ENCODE measurements around the gene CBX2.

The CBX2 gene

DNA sequence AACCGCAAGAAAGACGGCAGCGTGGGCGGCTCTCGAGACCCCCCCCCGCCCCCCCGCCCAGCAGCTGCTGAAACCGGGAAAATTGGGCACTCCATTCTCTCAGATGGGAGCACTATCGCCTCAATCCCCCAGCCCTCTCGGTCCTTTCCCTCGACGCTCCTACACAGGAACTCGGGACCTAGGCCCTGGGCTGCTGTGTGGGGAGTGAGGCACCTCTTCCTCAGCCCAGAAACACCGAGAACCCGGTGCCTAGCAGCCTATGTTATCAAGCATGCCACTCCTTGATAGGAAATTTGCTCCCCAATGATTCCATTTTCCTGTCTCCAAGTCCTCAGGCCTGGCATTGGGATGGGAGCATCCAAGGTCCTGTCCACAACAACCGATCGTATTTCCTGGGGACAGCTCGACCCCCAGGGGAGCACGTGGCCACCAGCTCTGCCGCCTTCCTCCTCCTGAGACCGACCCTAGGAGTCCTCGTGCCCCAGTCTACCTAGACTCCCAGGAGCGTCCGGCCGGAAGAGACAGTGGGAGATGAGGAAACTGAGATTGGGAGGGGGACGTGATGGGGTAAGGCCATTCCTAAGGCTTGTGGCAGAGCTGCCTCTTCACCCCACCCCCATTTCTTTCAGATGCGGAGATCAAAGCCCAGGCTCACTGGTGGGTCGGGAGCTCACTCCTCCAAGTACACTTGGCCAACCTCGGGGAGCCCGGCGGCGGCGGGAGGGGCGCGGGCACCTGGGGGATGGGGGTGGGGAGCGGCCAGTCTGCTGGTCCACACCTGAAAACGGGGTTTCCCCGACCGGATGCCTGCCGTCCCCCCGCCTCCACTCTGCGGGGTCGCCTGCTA, 36.4 kb downstream of the CBX2 start:
- DNase-seq = no peak

DNA sequence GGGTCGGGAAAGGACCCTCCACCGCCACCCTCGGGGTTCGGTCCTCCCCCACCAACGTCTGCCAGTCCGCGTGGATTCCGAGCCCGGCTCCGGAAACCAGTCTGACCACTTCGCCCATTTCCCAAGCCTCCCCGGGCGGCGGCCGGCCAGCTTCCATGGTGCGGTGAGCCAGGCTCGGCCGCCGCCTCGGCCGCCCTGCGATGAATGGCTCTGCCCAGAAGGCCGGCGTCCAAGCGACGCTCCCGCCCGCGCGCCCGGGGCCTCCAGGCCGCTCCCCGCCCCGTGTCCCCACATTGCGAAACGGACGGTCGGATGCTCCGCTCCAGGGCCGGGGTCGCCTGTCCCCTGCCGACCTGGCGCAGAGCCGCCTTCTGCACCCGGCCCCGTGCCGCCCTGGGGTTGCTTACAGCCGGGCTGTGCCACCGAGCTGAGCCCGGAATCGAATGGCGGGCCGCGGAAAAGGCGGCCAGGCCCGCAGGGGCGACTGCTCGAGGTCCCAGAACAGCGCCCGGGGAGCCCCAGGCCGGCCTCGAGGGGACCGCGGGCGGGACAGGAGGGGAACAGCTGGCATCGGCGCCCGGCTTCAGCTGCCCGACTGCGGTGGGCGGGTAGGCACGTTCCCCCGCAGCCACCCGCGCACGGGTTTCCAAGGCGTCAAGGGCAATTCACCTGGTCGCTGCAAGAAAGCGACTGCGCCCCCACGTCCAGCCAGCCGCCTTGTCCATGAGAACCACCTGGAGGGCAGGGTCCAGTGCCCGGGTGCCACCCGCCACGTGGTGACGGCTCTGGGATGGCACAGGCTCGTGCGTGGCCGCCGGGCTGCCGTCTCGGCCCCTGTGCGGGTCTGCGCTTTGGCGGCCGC, 37.3 kb downstream of the CBX2 start:
- no peak for DNase-seq

DNA sequence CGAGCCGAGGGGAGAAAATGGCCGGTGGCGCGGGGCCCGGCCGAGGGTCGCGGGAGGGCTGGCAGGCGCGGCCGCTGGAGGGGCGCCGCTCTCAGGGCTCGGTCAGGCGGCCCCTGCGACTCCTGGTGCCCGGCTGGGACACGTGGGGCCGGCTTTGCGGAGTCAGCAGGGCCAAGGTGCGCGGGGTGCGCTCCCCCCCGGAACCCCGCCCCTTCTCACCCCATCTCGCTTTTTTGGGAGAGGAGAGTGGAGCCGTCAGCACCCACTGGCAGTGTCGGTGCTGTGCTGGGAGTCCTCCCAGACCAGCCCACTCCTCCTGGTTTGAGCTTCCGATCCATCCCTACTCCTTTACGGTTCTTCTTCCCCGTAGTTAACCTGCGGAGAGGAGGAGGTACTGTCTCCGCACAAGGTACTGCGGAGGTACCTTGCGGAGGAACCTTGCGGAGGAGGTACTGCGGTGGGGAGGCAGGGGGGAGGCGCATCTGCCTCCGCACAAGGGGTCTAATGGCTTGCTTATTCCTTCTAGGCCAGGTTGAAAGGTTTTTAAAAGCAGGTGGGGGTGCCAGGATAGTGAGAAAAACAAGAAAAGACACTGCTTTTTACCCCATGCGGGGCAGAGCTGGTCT, 38.0 kb downstream of the CBX2 start:
- DNase-seq = no peak

DNA sequence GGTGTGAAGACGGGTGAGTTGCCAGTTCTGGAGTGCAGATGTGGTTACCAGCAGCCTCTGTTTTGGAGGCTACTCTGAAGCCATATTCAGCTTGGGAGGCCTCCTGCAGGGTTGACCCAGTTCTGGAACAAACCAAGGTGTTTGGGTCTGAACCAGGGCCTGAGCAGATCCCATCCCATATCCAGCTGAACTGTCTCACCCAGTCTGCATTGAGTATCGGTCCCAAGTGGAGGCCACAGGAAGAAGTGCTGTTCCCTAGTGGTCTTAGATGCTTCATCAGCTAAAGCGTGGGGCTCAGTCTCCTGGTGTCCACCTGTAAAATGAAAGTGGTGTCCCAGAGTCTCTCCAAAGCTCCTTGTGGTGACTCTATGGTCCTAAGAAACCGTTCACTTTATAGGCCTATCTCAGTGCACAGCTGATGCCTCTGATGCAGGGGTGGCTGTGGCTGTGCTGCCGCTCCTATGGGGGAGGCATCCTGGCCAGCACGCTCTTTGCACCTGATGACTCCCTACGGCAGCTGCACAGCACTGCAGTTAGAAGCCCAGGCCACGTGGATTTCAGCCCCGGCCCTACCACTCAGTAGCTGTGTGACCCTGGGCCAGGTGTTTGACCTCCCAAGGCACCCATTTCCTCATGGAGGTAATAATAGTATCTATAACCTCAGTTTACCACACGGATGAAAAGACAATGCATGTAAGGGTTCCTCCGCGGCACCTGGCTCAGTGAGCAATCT, 40.2 kb downstream of the CBX2 start:
- DNase-seq = no peak

DNA sequence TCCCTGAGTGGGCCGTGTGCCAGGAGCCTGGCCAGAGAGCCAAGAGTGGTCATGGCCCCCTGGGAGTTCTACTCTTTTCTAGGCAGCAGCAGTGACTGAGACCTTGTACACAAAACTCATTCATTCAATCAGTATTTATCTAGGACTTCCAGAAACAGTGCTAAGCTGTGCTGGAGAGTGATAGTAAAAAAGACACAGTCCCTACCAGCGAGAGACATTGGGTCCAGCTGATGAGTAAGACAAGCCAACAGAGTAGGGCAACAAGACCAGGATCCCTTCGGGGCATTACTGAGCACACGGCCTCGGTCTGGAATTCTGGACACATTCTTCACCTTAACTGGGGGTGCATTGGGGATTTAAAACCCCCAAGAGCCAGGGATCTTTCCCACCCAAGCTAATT, 41.1 kb downstream of the CBX2 start:
- no peak for DNase-seq

DNA sequence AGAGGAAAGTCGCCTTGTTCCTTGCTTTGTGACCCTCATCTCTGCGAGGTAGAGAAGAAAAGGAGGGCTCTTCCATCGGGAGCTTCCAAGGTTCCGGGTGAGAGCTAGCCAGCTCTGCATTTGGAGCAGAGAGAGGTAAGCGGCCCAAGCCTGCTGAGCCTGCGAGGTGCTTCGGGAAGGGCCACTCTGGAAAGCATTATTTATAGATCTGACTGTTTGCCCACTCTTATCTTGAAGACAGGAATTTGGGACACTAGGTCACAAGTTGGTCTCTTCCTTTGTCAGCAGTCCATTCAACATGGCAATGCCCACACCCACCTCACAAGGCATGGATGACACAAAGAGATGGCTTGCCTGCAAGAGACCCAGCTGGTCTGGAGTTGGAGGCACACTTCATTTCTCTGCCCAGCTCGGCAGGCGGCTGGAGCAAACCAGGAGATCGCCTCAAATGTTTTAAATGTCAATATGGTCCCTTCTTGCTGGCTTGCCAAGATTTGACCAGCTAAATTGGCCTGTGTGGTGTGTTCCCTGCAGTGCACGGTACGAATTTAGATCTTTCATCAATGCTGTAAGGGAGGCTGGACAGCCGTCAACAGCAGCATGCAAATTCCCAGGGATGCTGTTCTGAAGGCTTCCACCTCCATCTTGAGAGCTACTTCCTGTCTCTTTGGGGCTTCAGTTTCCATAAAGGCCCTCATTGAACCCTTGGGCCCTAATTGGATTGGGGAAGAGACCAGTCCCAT, 41.8 kb downstream of the CBX2 start:
- DNase-seq = no peak

DNA sequence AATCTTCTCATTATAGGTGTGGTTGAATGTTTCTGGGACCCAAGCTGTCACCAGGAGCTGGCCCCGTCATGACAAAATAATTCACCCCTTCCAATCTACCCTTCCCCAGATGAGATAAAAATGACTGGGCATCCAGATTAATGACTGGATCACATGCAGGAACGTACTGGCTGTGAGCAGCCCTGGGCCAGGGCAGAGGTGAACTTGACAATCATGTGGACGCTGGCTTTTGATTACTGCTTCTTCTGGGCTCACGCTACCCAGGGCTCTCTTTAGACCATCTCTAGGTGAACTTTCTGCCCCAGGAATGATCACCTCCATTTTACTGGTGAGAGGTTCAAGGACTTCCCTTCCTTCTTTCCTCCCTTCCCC, 43.0 kb downstream of the CBX2 start:
- no peak for DNase-seq

DNA sequence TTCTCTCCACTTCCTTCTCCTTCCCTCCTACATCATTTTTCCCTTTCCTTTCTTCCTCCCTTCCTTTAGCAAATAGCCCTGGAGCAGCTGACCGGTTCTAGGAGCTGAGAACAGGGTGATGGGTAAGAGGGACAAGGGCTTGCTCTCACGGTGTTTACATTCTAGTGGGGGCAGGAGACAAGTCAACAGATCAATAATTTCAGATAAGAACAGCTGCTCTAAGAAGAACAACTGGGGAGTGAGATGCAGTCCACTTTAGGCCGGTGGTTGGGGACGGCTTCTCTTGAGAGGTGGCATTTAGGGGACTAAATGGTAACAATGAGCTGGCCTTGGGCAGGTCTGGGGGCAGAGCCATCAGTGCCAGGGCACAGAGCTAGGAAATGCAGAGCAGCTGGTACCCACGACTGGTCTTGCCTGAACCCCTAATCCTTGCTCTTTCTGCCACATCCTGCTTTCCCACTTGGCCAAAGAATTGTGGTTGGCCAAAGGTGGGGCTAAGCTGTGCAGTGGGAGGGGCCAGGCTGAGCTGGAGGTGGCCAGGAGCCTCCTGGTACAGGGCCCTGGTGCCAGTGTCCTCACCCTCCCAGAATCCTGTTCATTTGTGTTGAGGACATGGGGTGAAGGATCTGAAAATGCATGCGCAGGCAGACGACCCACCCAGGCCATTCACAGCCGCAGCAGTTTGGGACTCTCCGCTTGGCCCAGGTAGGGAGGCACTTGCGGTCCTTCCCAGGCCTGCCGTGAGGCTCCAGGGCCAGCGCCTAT, 43.6 kb downstream of the CBX2 start:
- no peak for DNase-seq

DNA sequence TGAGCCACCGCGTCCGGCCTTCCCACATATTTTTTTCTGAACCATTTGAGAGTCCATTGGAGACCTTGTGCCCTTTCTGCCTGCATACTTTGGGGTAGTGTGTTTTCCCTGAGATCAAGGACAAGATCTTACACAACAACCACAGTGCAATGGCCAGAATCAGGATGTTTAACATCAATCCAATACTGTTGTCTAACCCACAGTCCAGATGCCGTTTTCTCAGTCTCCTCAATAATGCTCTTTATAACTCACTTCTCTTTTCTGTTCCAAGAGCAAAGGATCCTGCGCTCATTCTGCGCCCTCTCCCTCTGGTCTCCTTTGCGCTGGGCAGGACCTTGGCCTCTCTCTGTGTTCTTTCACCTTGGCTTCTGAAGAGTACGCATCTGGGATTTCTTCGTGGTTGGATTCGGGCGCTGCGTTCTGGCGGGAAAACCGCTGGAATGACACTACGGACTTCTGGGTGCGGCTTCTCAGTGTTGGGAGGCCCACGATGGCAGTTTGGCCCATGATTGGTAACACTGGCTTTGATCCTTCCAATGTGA, 44.7 kb downstream of the CBX2 start:
- no peak for DNase-seq

DNA sequence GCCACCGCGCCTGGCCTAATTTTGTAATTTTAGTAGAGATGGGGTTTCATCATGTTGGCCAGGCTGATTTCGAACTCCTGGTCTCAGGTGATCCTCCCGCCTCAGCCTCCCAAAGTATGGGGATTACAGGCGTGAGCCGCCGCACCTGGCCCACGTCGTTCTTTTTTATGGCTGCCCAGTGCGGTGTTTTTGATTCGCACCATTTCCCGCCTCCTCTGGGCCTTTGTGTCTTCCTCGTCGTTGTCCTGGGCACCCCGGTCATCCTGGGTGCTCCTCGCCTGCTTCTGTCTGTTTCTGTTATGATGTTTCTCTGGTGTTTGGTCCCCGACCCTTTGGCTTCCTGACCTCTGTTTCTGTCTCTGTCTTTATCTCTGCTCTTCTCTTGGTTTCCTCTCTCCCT, 46.3 kb downstream of the CBX2 start:
- no peak for DNase-seq

DNA sequence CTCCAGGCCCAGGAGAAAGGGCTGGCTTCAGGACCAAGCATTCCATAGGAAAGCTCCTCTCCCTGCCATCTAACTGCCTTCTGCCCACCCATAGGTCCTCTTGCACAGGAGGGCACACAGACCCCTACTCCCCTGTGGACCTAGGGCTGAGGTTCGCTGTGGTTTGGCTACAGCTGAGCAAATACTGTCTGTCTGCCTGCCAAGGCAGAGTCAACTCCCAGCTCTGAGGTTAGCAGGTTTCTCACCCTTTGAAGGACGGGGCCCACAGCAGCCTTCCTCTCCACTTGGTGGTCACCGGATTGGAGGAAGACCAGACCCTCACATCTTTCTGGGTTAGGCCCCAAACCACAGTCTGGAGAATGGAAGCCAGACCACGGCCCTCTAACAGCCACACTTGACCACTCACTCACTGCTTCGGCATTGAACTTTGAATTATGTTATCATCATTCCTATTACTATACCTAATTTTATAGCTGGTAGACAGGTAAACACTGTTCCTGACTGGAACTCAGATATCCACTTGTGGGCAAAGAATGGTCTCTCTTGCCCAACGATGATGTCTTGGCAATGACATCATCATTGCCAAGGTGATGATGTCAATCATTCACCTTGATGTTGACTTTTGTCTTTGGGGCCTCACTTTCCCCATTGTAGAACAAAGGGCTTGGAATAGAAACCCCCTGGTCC, 47.1 kb downstream of the CBX2 start:
- DNase-seq = no peak

DNA sequence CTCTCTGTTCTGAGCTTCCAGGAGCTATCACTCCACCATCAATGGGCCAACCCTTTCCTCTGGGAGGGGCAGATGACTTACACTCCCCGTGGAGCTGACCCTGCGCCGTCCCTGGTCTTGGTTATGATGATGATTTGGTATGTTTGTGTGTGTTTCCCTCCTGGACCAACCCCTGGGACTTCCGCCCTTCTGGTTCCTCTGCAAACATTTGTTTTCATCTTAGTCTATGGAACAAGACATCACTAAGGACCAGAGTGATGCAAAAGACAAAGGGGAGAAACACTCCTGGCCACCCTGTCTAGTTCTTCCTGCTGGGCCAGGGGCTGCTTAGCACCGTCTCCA, 47.6 kb downstream of the CBX2 start:
- no peak for DNase-seq

DNA sequence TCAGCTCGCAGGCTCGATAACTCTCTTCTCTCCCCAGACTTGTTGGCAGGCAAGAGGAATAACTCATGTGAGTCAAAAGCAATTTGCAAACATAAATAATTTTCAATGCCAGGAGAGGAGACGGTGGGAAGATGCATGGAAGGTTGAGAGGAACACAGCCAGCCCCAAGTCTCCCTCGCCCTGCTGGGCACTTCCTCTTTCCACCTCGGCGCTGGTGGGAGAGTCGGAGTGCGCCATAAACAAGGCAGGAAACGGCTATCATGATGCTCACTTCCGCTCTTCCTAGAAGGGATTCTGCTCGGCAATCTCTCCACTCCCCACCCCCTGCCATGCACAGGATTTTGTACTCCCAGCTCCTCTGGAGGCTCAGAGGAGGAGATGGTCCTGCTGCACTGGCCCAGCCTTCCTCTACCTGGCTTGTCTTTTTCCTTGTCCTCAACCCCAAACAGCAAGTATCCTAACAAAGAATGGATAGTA, 48.3 kb downstream of the CBX2 start:
- DNase-seq = no peak

DNA sequence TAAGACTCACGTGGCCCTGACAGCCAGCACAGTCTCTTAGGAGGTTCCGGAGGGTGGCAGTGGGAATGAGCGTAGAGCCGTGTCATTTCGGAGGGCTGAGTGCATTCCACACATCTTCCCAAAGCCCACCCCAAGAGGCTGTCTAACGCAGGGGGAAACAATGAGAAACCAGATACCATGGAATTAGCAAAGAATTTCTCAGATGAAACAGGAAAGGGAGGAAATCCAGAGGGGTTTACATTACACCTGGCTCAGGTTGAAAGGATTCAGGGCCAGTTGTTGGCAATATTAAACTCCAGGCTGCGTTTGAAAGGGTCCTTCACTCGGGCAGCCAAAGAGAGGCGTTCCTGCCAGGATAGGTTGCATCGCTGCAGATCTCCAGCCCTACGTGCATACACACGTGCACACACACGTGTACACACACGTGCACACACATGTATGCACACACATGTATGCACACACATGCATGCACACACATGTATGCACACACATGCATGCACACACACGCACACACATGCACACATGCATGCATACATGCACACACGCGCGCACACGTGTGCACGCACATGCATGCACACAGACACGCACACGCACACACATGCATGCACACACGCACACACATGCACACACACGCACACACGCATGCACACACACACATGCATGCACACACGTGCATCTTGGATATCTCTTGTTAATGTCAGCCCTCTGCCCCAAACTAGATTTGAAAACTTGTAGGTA, 49.1 kb downstream of the CBX2 start:
- DNase-seq = no peak

DNA sequence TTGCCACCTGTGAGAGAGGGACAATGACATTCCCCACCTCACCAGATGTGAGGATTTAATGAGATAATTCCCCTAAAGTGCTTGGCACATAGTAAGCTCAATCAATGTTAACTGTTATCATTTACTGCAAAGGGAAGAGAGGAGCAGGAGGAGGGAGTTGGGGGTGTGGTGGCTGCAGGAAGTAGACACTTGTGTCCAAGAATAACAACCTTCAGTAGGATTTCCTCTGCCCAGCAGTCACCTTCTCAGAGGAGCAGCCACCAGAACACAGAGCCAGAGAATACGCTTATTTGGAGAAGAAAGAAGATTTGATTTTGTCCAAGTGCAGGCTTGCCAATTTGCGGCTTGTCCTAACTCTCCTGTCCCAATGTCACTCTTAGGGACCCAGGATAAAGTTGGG, 51.1 kb downstream of the CBX2 start:
- DNase-seq = no peak

DNA sequence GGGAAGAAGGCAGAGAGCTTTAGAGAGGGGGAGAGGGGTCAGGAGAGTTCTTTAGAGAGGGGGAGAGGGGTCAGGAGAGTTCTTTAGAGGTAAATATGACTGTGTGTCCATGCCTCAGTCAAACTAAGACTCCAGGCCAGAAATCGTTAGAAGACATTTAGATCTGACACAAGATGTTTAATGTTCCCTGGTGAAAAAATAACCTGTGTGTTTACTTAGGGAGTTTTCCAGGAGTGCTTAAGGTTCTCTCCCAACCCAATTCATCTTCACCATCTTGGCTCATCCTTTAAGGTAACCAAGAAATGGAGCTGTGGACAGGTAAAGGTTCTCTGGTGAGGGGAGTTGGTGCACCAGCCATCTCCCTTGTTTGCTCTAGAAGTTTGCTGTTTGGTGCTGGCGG, 51.5 kb downstream of the CBX2 start:
- DNase-seq = no peak

DNA sequence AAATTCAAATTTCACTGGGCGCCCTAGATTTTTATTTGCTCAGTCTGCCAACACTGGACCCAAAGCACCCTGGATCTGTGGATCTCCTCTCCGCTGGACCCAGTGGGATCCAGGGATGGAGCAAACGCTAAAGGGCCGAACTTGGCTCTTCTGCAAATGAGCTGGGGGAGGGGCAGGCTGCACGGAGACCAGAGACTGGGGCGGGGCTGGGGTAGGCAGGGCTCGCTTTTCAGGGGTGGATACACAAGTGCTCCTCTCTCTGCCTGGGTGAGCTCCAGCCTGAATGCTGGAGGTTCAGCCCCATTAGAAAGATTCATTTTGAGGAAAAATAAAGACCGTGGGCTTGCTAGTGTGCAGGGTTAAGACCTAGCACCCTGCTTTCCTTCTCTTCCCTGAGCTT, 52.4 kb downstream of the CBX2 start:
- DNase-seq = no peak

DNA sequence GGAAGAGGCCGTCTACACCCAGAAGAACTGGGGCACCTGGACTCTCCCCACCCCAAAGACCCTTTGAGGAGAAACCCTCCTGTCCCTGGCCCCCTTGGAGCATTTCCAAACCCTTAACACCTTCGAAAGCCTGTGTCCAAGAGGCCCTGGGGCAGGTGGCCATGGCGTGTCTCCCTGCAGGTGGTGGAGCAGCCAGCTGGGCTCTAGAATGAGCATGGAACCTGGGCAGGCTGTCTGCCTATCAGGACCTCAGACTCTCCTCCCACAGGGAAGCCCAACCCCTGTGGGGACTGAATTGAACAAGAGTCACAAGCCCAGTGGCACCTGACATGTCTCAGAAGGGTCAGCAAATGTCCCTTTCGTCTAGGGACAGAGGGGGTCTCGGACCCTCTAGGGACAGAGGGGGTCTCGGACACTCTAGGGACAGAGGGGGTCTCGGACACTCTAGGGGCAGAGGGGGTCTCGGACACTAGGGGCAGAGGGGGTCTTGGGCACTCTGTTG, 52.9 kb downstream of the CBX2 start:
- no peak for DNase-seq
